Measurements from ENCODE around the gene PCNX2. TPM values are rescaled to one million over a fixed set of nuclear protein-coding genes. Genes with fewer than 3 reads are reported as not detected.

PCNX2 gene
- polyA plus RNA-seq, 3 donors: 0.29 to 7.9 (median 0.62) TPM

DNA sequence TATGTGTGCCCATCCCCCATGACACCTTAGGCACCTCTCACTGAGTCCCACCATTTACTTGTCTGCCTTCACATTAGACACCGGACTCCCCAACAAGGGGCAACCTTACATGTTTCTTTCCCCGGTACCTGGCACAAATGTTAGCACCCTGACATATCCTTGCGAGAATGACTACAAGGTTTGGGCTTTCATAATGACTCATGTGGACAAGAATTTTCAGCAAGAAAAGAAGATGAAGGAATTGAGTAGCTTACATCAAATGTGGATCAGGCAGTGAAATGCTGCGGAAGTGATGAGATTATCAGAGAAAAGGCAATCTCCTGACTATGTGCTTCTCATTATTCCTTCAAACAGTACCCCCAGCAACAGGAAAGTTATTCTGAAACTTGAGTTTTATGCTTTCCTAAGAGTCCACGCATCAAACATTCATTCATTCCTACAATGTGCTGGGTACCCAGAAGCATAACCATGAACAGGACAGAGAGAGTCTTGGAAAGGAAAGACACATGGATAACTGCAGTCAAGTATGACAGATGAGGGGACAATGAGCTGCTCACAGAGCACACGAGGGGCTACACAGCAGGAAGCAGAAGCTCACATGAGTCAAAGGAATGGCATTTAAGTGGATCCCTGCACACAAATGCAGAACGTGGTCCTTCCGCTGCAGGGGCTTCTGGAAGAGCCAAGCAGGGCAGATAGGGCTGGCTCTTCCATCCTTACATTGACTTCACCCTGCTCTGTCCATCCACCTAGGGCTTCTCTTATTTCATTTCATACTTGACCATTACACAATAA, 112.1 kb downstream of the PCNX2 start:
- Histone ChIP-seq H3K4me3 (replicated peaks in 1 of 3; ENCODE audit: low read depth in 2 of 3, low read length in 3 of 3) (no peak overlapping the region), H4K20me1 (ENCODE audit: insufficient read depth, low read length) (no peaks in the 10 kb centered on the region), H2AFZ (ENCODE audit: insufficient read depth, low read depth, low read length, poor library complexity, severe bottlenecking) (no peak overlapping the region), H3K79me2 (ENCODE audit: insufficient read depth, low read length) (no peaks in the 10 kb centered on the region), H3K4me2 (replicated peaks; ENCODE audit: extremely low read depth, low read length, poor library complexity, severe bottlenecking) (no peak overlapping the region), H3K27me3 (ENCODE audit: control insufficient read depth in 2 of 2, insufficient read depth in 2 of 2, low read length in 2 of 2) (no peaks in the 10 kb centered on the region), H3K27ac (ENCODE audit: low read depth in 1 of 2, low read length in 2 of 2) (no peak overlapping the region), H3K4me1 (ENCODE audit: control insufficient read depth in 1 of 2, insufficient read depth in 2 of 2, low read length in 2 of 2) (no peaks in the 10 kb centered on the region), H3K9me3 (replicated peaks in 1 of 2; ENCODE audit: control insufficient read depth in 1 of 2, insufficient read depth in 1 of 2, low read length in 2 of 2) (no peaks in the 10 kb centered on the region), H3K9ac (ENCODE audit: insufficient read depth, low read length, poor library complexity, severe bottlenecking) (no peak overlapping the region), H3K36me3 (replicated peaks in 1 of 2; ENCODE audit: control insufficient read depth in 1 of 2, insufficient read depth in 2 of 2, low read length in 2 of 2) (peaks cover 0 to 6% of the 10 kb centered on the region in 2 donors)
- Mint-ChIP-seq H3K27ac (peak overlapping the region in 1 of 7 donors; percentile 25), H3K36me3 (peaks cover 5 to 7% of the 10 kb centered on the region in 2 donors), H3K9me3 (peaks cover 0 to 5% (median 0%) of the 10 kb centered on the region in 7 donors), H3K4me1 (no peaks in the 10 kb centered on the region), H3K27me3 (ENCODE audit: low read depth in 3 of 3) (peaks cover 0 to 1% (median 0%) of the 10 kb centered on the region in 3 donors), H3K4me3 (no peak overlapping the region)
- intact Hi-C loops (cut with micrococcal nuclease): no loop called here
- TF ChIP-seq, protein P1, sequence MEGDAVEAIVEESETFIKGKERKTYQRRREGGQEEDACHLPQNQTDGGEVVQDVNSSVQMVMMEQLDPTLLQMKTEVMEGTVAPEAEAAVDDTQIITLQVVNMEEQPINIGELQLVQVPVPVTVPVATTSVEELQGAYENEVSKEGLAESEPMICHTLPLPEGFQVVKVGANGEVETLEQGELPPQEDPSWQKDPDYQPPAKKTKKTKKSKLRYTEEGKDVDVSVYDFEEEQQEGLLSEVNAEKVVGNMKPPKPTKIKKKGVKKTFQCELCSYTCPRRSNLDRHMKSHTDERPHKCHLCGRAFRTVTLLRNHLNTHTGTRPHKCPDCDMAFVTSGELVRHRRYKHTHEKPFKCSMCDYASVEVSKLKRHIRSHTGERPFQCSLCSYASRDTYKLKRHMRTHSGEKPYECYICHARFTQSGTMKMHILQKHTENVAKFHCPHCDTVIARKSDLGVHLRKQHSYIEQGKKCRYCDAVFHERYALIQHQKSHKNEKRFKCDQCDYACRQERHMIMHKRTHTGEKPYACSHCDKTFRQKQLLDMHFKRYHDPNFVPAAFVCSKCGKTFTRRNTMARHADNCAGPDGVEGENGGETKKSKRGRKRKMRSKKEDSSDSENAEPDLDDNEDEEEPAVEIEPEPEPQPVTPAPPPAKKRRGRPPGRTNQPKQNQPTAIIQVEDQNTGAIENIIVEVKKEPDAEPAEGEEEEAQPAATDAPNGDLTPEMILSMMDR (IDR thresholded peaks at IDR 0.05): no peak
- WGBS (ENCODE audit: insufficient coverage): 94% methylated on average over 5 of the region's 8 CpGs
- no peak for DNase-seq

DNA sequence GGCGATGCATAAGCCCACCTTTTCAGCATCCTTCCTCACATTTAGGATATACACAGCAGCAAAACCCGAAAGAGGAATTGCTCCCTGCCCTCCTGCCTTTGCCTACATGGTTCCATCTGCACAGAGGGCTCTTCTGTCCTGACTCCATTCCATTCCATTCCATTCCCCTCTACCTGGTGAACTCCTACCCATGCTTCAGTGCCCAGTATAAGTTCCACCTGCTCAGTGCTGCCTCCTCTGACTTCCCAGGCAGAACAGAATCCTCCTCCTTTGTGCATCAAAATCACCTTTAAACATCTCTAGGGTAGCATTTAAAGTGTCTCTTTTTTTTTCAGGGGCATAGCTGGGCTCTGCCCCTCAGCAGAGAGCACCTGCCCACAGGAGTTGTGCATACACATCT, 112.9 kb downstream of the PCNX2 start:
- Histone ChIP-seq H3K4me3 (replicated peaks in 1 of 3; ENCODE audit: low read depth in 2 of 3, low read length in 3 of 3) (no peak overlapping the region), H3K4me2 (replicated peaks; ENCODE audit: extremely low read depth, low read length, poor library complexity, severe bottlenecking) (no peak overlapping the region), H3K36me3 (replicated peaks in 1 of 2; ENCODE audit: control insufficient read depth in 1 of 2, insufficient read depth in 2 of 2, low read length in 2 of 2) (peaks cover 2 to 14% of the 10 kb centered on the region in 2 donors), H3K27me3 (ENCODE audit: control insufficient read depth in 2 of 2, insufficient read depth in 2 of 2, low read length in 2 of 2) (no peaks in the 10 kb centered on the region), H3K79me2 (ENCODE audit: insufficient read depth, low read length) (no peaks in the 10 kb centered on the region), H3K9me3 (replicated peaks in 1 of 2; ENCODE audit: control insufficient read depth in 1 of 2, insufficient read depth in 1 of 2, low read length in 2 of 2) (peaks cover under 1% of the 10 kb centered on the region in 2 donors), H3K9ac (ENCODE audit: insufficient read depth, low read length, poor library complexity, severe bottlenecking) (no peak overlapping the region), H3K27ac (ENCODE audit: low read depth in 1 of 2, low read length in 2 of 2) (no peak overlapping the region), H4K20me1 (ENCODE audit: insufficient read depth, low read length) (no peaks in the 10 kb centered on the region), H2AFZ (ENCODE audit: insufficient read depth, low read depth, low read length, poor library complexity, severe bottlenecking) (no peak overlapping the region), H3K4me1 (ENCODE audit: control insufficient read depth in 1 of 2, insufficient read depth in 2 of 2, low read length in 2 of 2) (no peaks in the 10 kb centered on the region)
- TF ChIP-seq, protein P1 (IDR thresholded peaks at IDR 0.05): no peak
- Mint-ChIP-seq H3K9me3 (peaks cover 0 to 10% (median 5%) of the 10 kb centered on the region in 7 donors), H3K27me3 (ENCODE audit: low read depth in 3 of 3) (peaks cover 0 to 1% (median 0%) of the 10 kb centered on the region in 3 donors), H3K4me3 (no peak overlapping the region), H3K4me1 (no peaks in the 10 kb centered on the region), H3K36me3 (peaks cover 14 to 15% of the 10 kb centered on the region in 2 donors), H3K27ac (no peak overlapping the region)
- no peak for DNase-seq
- WGBS (ENCODE audit: insufficient coverage): 90% methylated on average over 2 of the region's 2 CpGs
- intact Hi-C loops (cut with micrococcal nuclease): no loop called here

Measured in CD14-positive monocyte (primary cell).